ENCODE results near the gene BNIP3.
A peak's percentile ranks its signal among the peaks of the same experiment; 100 is the strongest.

BNIP3 gene

GRCh38 chr10:131981429-131982184 is at the start of gene BNIP3:
Gene BNIP3, minus strand, starts transcription at chr10:131981923. Its CDS starts 117 bp downstream, at chr10:131981806.
- peak; percentile 78 for DNase-seq

GRCh38 chr10:132030898-132031463 is 49.3 kb upstream of the BNIP3 start:
- no peak for DNase-seq

- no peak for DNase-seq
Measured at GRCh38 chr10:132028706-132029105, 47.0 kb upstream of the BNIP3 start.

- DNase-seq = no peak
Measured at GRCh38 chr10:132027423-132027983, 45.8 kb upstream of the BNIP3 start.

GRCh38 chr10:132023092-132023811 is 41.5 kb upstream of the BNIP3 start:
- no peak for DNase-seq

- no peak for DNase-seq
Measured at GRCh38 chr10:132022241-132022640, 40.5 kb upstream of the BNIP3 start.

- no peak for DNase-seq
Measured at GRCh38 chr10:132021504-132022143, 39.9 kb upstream of the BNIP3 start.

GRCh38 chr10:132021046-132021445 is 39.3 kb upstream of the BNIP3 start:
- DNase-seq = no peak

- no peak for DNase-seq
Measured at GRCh38 chr10:132020456-132020855, 38.7 kb upstream of the BNIP3 start.

- no peak for DNase-seq
Measured at GRCh38 chr10:132019366-132019765, 37.6 kb upstream of the BNIP3 start.

GRCh38 chr10:132018446-132018845 is 36.7 kb upstream of the BNIP3 start:
- DNase-seq = no peak

GRCh38 chr10:132016514-132016913 is 34.8 kb upstream of the BNIP3 start:
- DNase-seq = no peak

- DNase-seq = no peak
Measured at GRCh38 chr10:132011445-132011844, 29.7 kb upstream of the BNIP3 start.

- DNase-seq = no peak
Measured at GRCh38 chr10:132011024-132011423, 29.3 kb upstream of the BNIP3 start.

GRCh38 chr10:132010483-132010882 is 28.8 kb upstream of the BNIP3 start:
- no peak for DNase-seq

- DNase-seq = no peak
Measured at GRCh38 chr10:132009575-132009974, 27.9 kb upstream of the BNIP3 start.

GRCh38 chr10:132007681-132008080 is 26.0 kb upstream of the BNIP3 start:
- DNase-seq = no peak

- DNase-seq = no peak
Measured at GRCh38 chr10:132006966-132007365, 25.2 kb upstream of the BNIP3 start.

- no peak for DNase-seq
Measured at GRCh38 chr10:132005147-132005546, 23.4 kb upstream of the BNIP3 start.

- DNase-seq = no peak
Measured at GRCh38 chr10:132004052-132004451, 22.3 kb upstream of the BNIP3 start.

- no peak for DNase-seq
Measured at GRCh38 chr10:132003282-132003924, 21.7 kb upstream of the BNIP3 start.

GRCh38 chr10:132002004-132002403 is 20.3 kb upstream of the BNIP3 start:
- no peak for DNase-seq
